Measurements from ENCODE around the gene ALG1.
"Not testable (repeated sequence)": the region's sequence is repeated elsewhere in the genome, so short reads cannot be mapped to it uniquely, and the experiment has no call there.

The ALG1 gene

DNA sequence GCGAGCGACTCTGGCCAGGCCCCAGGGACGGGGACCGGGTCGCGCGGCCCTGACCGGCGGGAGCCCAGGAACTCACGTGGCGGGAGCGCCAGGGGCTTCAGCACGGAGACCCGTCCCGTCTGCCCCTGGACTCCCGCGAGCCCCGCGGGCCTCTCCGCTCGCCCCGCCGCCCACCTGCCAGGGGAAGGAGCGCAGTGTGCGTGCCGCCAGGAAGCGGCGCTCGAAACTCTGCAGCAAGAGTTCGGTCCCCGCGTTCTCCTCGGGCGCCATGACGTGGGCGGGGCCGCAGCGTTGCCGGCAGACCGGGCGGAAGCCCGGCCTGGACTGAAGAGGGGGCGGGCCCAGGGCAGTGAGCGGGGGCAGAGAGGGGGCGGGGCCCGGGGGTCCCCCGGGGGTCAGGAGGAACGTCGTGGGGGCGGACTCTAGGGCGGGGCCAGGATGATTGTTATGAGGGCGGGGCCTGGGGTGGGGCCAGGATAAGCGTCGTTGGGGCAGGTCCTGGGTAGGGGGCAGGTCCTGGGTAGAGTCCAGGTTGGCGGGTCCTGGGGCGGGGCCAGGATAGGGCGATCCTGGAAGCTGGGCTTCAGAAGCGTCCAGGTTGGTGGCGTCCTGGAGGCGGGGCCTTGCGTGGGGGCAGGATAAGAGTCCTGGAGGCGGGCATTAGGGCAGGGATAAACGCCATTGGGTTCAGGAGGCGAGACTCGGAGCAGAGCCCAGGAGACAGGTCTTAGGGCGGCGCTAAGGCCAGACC is 26.0 kb downstream of the ALG1 start, which contains the start of gene EEF2KMT:
Gene EEF2KMT (minus strand): TSS at position 326 of the 751 bp plus-strand sequence. CDS start 56 bp downstream, at position 270.
- DNase-seq, result peak; percentile 89

GRCh38 chr16:5098221-5099159 is 26.8 kb downstream of the ALG1 start:
- peak; percentile 83 for DNase-seq

DNA sequence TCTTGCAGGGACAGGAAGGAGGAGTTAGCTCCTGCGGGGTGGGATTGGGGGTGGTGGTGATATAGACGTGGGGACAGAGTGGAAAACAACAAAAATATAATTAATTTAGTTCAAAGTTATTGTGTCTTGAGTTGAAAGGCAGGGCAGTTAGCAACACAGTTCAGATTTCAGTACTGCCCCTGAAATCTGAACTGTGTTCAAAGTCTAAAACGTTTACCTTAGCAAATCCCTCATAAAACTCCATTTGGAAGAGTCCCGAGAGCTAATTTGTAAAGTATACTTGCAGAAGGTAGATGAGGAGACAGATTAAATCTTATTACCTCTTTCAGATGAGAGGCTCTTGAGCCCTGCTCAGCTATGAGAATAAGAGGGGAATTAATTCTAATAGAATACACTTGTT is 27.5 kb downstream of the ALG1 start:
- peak; percentile 7 for DNase-seq

- not testable (repeated sequence) for DNase-seq
These were observed 31.8 kb downstream of the ALG1 start for GRCh38 chr16:5103296-5104032.

DNA sequence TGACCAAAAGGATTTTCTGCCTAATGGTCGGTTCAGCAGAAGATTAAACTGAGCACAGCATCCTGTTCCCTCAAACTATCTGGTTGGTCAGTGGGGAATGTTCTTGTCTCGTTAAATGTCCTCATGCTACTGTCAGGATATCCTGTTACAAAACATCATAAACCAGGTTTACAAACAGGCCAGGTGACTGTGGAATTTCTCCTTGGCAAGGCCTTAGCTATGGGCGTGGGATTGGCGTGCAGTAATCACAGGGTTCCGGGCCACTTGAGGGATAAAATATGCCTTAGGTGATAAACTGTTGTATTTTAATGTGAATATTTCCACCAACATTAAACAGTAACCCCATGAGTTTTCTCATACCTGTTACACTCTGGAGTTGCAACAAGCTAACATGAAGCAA is 33.4 kb downstream of the ALG1 start:
- not testable (repeated sequence) for DNase-seq

- DNase-seq, result no peak
These were observed 37.0 kb downstream of the ALG1 start for GRCh38 chr16:5108505-5109158.

GRCh38 chr16:5110933-5111332 is 39.3 kb downstream of the ALG1 start:
- not testable (repeated sequence) for DNase-seq

DNA sequence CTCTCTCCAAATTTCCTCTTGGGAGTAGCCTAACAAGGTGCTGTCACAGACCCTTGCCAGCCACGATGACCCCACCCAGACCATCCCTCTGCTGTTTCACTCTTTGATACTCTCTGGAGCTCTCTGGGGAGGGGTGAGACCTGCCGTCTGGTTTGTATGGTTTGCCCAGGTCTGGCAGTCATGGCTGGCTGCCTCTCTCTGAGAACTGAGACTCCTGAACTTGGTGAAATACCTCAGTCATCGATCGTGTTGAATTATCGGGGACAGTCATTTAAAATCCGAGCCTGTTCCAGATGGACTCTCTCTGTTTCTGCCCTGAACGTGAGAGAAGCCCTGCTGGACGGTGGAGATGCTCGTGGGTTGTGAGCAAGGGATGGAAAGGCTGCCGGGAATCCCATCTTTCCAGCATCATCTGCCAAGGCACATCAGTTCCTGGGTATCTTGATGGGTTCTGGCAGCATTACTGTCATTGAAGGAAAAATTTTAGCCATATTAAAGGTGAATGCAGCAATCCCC is 45.2 kb downstream of the ALG1 start:
- not testable (repeated sequence) for DNase-seq

GRCh38 chr16:5117300-5118087 is 45.9 kb downstream of the ALG1 start:
- peak; percentile 9 for DNase-seq

DNA sequence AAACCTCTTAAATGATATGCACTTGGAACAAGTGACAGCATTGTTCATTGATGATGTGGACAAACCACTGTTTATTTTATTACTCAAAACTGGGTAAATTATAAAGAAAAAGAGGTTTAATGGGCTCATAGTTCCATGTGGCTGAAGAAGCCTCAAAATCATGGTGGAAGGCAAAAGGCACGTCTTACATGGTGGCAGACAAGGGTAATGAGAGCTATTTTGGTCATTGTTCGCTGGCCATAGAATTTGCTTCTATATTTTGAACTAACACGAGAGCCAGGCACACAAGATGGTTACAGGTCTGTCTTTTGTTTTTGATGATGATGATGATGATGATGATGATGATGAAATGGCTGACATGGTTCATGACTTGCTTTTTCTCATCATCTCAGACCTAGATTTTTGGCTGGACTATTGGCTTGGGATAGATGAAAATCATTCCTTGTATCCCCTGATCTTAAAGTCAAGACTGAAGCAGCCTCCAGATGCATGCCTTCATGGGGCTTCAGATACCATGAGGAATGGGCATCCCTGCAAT is 59.9 kb downstream of the ALG1 start:
- DNase-seq, result not testable (repeated sequence)

DNA sequence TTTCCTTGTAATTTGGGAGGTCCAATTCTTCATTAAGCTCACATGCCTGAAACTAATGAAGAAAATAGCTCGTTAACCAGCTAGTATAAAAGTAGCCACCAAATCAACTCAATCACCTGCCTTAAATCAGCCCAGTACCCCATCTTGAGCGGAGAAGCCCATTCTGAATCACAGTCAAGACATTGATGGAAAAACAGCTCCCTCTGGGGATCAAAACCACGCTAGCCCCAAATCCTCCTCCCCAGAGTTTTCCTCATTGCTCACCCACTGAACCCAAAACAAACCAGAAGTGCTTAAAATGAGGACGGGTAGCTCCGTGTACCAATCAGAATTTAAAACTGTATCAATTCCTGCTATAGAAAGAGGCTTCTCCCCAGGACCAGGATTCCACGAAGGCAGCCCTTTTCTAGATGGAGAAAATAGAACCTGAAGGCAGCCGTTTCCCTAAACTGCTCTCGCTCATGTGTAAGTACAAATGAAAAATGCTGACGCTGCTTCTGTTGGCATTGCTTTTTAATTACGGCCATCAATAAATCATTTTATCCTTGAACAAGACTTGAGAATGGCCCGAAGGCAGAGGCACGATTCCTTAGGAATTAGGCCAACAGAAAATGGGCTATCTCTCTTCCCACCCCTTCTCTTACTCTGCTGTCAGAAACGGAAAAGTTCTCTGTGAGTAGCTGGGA is 61.4 kb downstream of the ALG1 start:
- DNase-seq, result not testable (repeated sequence)

- DNase-seq, result not testable (repeated sequence)
These were observed 63.3 kb downstream of the ALG1 start for GRCh38 chr16:5134739-5135452.
